Choroid plexus epithelial cell (primary cell): ENCODE measurements around the gene HTR4.

Experiments used
- DNase-seq: peaks from one replicate; pipeline ENCODE4 v3.0.0-alpha.2; 2010; ENCODE audit warnings: low read depth
- H3K4me3 ChIP-seq: 2 replicates; pipeline ENCODE4 v1.5.1; 2011; ENCODE audit warnings: low read depth, mild to moderate bottlenecking, control low read depth, low read length, moderate library complexity
- TF ChIP-seq, protein P1 (sequence below): conservative IDR thresholded peaks from 2 replicates; pipeline ENCODE4 v1.5.1; 2011; ENCODE audit warnings: low read depth, mild to moderate bottlenecking, control low read depth, inconsistent platforms, low read length, moderate library complexity

HTR4 gene

DNA sequence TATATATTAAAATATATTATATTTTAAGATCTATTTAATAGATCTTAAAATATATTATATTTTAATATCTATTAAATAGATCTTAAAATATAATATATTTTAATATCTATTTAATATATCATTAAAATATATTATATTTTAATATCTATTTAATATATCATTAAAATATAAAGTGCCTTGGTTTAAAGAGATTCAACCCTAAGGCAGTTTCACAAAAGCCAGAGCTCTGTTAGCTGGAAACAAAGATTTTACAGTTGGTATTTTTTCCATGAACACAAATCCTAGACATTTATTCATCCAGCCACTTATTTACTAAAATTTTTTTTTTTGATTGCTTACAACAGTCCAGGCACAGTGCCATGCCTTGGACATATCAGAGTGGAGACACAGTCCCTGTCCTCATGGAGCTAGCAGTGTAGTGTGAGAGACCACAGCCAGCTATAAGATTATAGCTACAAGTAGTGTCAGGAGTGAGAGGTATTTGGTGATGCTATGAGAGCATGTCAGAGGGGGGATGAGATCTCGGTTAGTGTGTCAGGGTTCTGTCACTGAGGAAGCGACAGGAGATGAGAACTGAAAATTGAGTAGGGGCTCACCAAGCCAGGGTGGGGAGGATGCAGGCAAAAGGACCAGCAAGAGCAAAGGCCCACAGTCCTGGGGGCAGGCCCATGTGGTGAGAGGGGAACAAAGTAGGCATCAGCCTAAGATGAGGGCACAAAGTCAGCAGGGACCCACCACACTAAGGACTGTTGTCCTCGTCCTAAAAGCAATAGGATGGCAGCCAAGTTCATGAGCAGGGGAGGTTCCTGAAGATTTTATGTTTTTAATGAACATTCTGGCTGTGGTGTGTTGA is 196.1 kb downstream of the HTR4 start:
- no peak overlapping the region for H3K4me3 ChIP-seq
- TF ChIP-seq, protein P1, sequence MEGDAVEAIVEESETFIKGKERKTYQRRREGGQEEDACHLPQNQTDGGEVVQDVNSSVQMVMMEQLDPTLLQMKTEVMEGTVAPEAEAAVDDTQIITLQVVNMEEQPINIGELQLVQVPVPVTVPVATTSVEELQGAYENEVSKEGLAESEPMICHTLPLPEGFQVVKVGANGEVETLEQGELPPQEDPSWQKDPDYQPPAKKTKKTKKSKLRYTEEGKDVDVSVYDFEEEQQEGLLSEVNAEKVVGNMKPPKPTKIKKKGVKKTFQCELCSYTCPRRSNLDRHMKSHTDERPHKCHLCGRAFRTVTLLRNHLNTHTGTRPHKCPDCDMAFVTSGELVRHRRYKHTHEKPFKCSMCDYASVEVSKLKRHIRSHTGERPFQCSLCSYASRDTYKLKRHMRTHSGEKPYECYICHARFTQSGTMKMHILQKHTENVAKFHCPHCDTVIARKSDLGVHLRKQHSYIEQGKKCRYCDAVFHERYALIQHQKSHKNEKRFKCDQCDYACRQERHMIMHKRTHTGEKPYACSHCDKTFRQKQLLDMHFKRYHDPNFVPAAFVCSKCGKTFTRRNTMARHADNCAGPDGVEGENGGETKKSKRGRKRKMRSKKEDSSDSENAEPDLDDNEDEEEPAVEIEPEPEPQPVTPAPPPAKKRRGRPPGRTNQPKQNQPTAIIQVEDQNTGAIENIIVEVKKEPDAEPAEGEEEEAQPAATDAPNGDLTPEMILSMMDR = no peak
- DNase-seq = no peak

DNA sequence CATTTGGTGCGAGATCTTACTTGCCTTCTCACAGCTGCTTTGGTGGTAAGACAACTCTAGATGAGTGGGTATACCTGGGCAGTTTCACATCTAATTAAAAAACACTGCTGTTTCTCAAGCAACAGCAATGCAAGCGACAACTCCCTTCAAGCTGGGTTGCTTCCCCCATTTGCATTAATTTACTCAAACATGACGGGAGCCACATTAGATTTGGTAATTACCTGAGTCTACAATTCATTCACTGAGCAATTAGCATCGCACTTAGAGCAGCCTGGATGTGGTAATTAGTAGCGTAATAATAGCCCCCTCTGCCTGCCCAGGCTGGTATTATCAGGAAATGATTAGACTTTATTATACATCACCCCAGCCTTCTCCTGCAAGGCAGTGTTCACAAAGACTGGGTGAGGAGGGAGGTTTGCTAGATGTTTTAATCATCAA is 197.1 kb downstream of the HTR4 start:
- no peak overlapping the region for H3K4me3 ChIP-seq
- peak; percentile 27 for DNase-seq
- TF ChIP-seq, protein P1 = peak; percentile 66

DNA sequence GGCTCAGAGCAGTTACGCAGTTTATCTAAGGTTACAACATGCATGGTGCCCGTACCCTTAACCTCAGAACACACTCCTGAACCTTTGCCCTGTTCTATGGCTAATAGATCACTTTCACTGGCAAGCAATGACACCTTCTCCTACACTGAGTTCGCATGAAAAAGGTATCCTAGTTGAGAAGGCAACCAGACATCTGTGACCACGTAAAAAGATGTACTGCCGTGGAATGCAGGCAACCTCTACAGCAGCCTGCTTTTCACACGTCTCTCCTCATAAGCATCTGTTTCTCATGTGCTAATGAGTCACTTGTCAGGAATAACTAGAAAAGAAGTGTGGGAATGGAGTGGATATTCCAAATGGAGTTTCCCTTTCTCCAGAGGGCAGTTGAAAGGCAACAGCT is 199.1 kb downstream of the HTR4 start:
- H3K4me3 ChIP-seq = no peak overlapping the region
- TF ChIP-seq, protein P1 = no peak
- peak; percentile 14 for DNase-seq

DNA sequence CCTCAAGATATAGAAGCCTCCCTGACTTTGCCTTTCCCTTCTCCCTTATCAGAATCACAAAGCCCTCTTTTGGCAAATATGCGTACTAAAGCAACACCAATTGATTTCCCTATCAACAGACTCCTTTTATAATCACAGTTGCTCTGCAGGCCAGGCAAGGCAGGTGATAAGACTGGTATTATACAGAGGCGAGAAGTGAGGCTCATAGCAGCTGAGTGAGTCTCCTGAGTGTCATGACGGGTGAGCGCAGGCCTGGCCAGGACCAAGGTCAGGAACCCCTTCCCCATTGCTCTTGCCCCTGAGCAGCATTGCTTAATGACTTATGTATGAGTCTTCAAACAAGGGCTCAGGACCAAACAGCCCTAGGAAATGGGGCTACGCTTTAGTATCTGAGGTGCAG is 199.8 kb downstream of the HTR4 start:
- no peak overlapping the region for H3K4me3 ChIP-seq
- TF ChIP-seq, protein P1 = no peak
- DNase-seq = no peak

DNA sequence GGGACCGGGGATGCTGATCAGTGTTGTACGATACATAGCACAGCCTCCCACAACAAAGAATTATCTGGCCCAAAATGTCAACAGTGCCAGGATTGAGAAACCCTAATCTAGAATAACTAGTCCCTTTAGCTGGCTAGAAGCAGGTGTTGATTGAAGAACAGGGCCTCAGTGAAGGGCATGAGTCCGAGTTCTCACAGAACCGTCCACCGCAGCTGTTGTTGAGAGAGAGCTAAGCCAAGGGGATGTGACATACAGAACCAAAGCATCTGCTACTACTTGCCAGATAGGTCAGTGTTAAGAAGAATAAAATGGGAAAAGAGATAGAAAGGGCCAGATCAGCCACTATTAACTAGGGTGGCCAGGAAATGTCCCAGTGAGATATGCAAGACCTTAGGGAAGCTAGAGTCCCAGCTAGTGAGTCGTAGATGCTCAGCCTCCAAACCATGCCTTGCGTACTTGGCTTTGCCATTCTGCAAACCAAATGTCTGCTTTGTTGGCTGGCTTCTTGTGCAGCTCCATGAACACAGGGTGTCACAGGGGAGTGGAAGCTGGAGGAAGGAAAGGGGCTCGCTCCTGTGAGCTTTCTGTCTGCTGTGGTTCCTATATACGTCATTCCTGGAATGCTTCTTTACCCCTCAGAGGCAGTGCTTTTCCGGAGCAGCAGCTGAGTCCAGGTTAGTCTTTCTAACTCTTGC is 201.7 kb downstream of the HTR4 start:
- TF ChIP-seq, protein P1 = no peak
- no peak for DNase-seq
- H3K4me3 ChIP-seq = no peak overlapping the region

DNA sequence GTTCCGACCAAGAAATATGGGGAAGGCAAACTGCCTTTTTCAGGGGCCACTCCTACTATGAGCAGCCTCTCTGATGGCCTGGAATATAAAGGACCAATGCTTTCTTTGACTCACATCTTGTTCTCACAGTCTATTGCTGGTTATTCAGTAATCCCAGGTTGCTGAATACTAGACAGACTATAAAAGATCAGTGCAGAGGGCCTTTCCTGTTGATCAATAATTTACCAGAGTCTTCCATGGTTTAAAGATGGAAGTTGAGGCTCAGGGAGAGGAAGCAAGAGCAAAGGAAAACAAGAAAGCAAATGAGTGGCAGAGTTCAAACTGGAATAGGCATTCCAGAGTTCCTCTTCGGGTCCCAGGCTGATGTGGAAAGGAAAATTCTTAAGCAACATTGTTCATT is 207.7 kb downstream of the HTR4 start:
- TF ChIP-seq, protein P1 = no peak
- no peak for DNase-seq
- H3K4me3 ChIP-seq = no peak overlapping the region
